B cell (primary cell): ENCODE data around the gene SREK1. TPM values are rescaled to one million over a fixed set of nuclear protein-coding genes. Genes with fewer than 3 reads are reported as not detected.

ENCODE experiments used
- ATAC-seq: fragments of 200-7000 bp; cut with Tn5 transposase; one replicate; pipeline ENCODE4 v1.10.0; 2021; ENCODE audit warnings: low read depth, mild to moderate bottlenecking, moderate number of reproducible peaks, moderate library complexity
- CTCF ChIA-PET: fragments of 350-600 bp; sonication (Branson Sonifier 250); formaldehyde crosslinking; loops from one replicate; lab custom pipeline; 2021; ENCODE audit warnings: antibody characterized with exemption, inconsistent platforms; lab: Charles Lee
- POLR2A ChIA-PET: fragments of 350-600 bp; sonication (Branson Sonifier 250); formaldehyde crosslinking; loops from one replicate; lab custom pipeline; 2021; ENCODE audit warnings: antibody characterized with exemption; lab: Charles Lee
- DNase-seq: peaks from one replicate; pipeline ENCODE4 v3.0.0; 2013
- H2AFZ ChIP-seq: 2 replicates; pipeline ENCODE4 v1.6.1; 2012; ENCODE audit warnings: mild to moderate bottlenecking, low read depth, low read length; ENCODE audit not compliant: insufficient read depth, poor library complexity, severe bottlenecking
- H3K27ac ChIP-seq, 2 donors: 1 replicate in 1 of 2; 2 replicates in 1 of 2; pipeline ENCODE4 v1.5.1; 2012 to 2013; ENCODE audit warnings: low read length in 2 of 2, mild to moderate bottlenecking in 2 of 2, moderate library complexity in 1 of 2
- H3K27me3 ChIP-seq, 4 experiments: fragments of 200-600 bp in 1 of 4; sonication (generic) in 1 of 4; replicated peaks in 1 of 4; 1 replicate in 2 of 4; 2 replicates in 2 of 4; pipeline versions ENCODE4 v1.6.1 to v1.7.0; 2013 to 2016; ENCODE audit warnings: low read length in 3 of 4, mild to moderate bottlenecking in 2 of 4, mixed read lengths in 1 of 4, moderate library complexity in 1 of 4; ENCODE audit not compliant: insufficient read depth in 4 of 4, control insufficient read depth in 3 of 4; ENCODE audit errors: control extremely low read depth in 1 of 4
- H3K36me3 ChIP-seq, 2 experiments: replicated peaks in 1 of 2; 1 replicate in 1 of 2; 2 replicates in 1 of 2; pipeline versions ENCODE4 v1.6.1 to v1.7.1; 2013; ENCODE audit warnings: low read length in 1 of 2; ENCODE audit not compliant: insufficient read depth in 2 of 2, control insufficient read depth in 1 of 2; ENCODE audit errors: control extremely low read depth in 1 of 2, extremely low read depth in 1 of 2
- H3K4me1 ChIP-seq, 2 donors: fragments of 200-600 bp in 1 of 2; sonication (generic) in 1 of 2; 1 replicate in 1 of 2; 2 replicates in 1 of 2; pipeline versions ENCODE4 v1.5.1 to v1.6.1; 2013 to 2017; ENCODE audit warnings: low read length in 2 of 2; ENCODE audit not compliant: control insufficient read depth in 2 of 2, insufficient read depth in 2 of 2
- H3K4me2 ChIP-seq: replicated peaks from 2 replicates; pipeline ENCODE3; 2012; ENCODE audit warnings: mild to moderate bottlenecking, low read depth, low read length; ENCODE audit not compliant: poor library complexity, severe bottlenecking
- H3K4me3 ChIP-seq, 5 experiments: fragments of 200-600 bp in 1 of 5; sonication (generic) in 1 of 5; 1 replicate in 3 of 5; 2 replicates in 2 of 5; pipeline versions ENCODE4 v1.5.1 to v1.7.0; 2011 to 2016; ENCODE audit warnings: low read length in 4 of 5, mild to moderate bottlenecking in 4 of 5, low read depth in 2 of 5, control low read depth in 1 of 5, moderate library complexity in 1 of 5; ENCODE audit not compliant: insufficient read depth in 1 of 5; ENCODE audit errors: control extremely low read depth in 1 of 5, extremely low read depth in 1 of 5
- H3K79me2 ChIP-seq: fragments of 200-600 bp; sonication (generic); one replicate; pipeline ENCODE4 v1.6.0; 2016; ENCODE audit warnings: low read length; ENCODE audit not compliant: control insufficient read depth, insufficient read depth
- H3K9ac ChIP-seq: fragments of 200-600 bp; sonication (generic); 2 replicates; pipeline ENCODE4 v1.6.1; 2017; ENCODE audit warnings: mild to moderate bottlenecking, low read length, moderate library complexity
- H3K9me3 ChIP-seq, 3 donors: one replicate each; pipeline versions ENCODE4 v1.6.1 to v1.7.1; 2013; ENCODE audit warnings: low read length in 2 of 3; ENCODE audit not compliant: control insufficient read depth in 2 of 3, insufficient read depth in 1 of 3; ENCODE audit errors: control extremely low read depth in 1 of 3
- H4K20me1 ChIP-seq: 2 replicates; pipeline ENCODE4 v1.6.0; 2012; ENCODE audit warnings: mild to moderate bottlenecking, low read length; ENCODE audit not compliant: insufficient read depth, control insufficient read depth, poor library complexity, severe bottlenecking
- H3K27ac Mint-ChIP-seq: one replicate; pipeline ENCODE4 v1.8.0; 2021; ENCODE audit warnings: mixed read lengths
- H3K27me3 Mint-ChIP-seq: one replicate; pipeline ENCODE4 v1.8.0; 2021; ENCODE audit warnings: mixed read lengths
- H3K4me1 Mint-ChIP-seq: one replicate; pipeline ENCODE4 v1.8.0; 2021; ENCODE audit warnings: mixed read lengths
- H3K4me3 Mint-ChIP-seq: one replicate; pipeline ENCODE4 v1.8.0; 2021; ENCODE audit warnings: mixed read lengths
- H3K9me3 Mint-ChIP-seq: one replicate; pipeline ENCODE4 v1.8.0; 2022; ENCODE audit warnings: mixed read lengths; ENCODE audit not compliant: insufficient read depth
- CTCF ChIP-seq: fragments of 200-600 bp; IDR thresholded peaks from one replicate; pipeline ENCODE4 v1.8.0; 2022; ENCODE audit warnings: antibody characterized with exemption, mild to moderate bottlenecking
- EZH2 ChIP-seq: IDR thresholded peaks from 2 replicates; pipeline ENCODE4 v1.6.1; 2012; ENCODE audit warnings: borderline replicate concordance, low read depth, mild to moderate bottlenecking, moderate library complexity, low read length; ENCODE audit not compliant: insufficient read depth, poor library complexity, severe bottlenecking
- WGBS: methylation state at CpG from one replicate; pipeline ENCODE4 v1.1.5; 2013; ENCODE audit warnings: missing lambda C conversion rate; ENCODE audit not compliant: insufficient coverage; 5-methylcytosine and 5-hydroxymethylcytosine counted together
- intact Hi-C: fragments of 100-400 bp; cut with micrococcal nuclease; formaldehyde crosslinking; loops from one replicate; pipeline ENCODE4 v1.10.0; 2022
- polyA plus RNA-seq: library from polyadenylated mRNA; depleted of rRNA; stranded (reverse); fragments of >200 nt; gene quantifications from 2 replicates; pipeline ENCODE4 v1.2.3, GENCODE V29; 2012
- total RNA-seq, 2 donors: library from RNA; stranded (reverse); fragments of 120-200 nt in 1 of 2; gene quantifications; 1 replicate in 1 of 2; 2 replicates in 1 of 2; pipeline versions ENCODE4 v1.2.3 to v1.2.4, GENCODE V29; 2013 to 2022

The SREK1 gene
- total and polyA plus RNA-seq, 2 donors (not counting 1 experiment from before 2014, with no cell fraction given): 24.1 to 117 TPM

GRCh38 chr5:66142417-66142816, 1.7 kb upstream of the SREK1 start:
- Mint-ChIP-seq H3K4me1 (peaks cover 34% of the 10 kb centered on the region), H3K27ac (peak overlapping the region; percentile 61), H3K4me3 (peak overlapping the region; percentile 23), H3K9me3 (no peaks in the 10 kb centered on the region), H3K27me3 (no peaks in the 10 kb centered on the region)
- TF ChIP-seq EZH2: no peak
- TF ChIP-seq CTCF: no peak
- Histone ChIP-seq H3K36me3 (no peaks in the 10 kb centered on the region), H4K20me1 (no peaks in the 10 kb centered on the region), H3K79me2 (peaks cover 43% of the 10 kb centered on the region), H2AFZ (peak overlapping the region; percentile 39), H3K27ac (no peak overlapping the region), H3K4me2 (no peak overlapping the region), H3K4me3 (no peak overlapping the region), H3K27me3 (no peaks in the 10 kb centered on the region), H3K9ac (no peak overlapping the region), H3K4me1 (peaks cover 9 to 16% of the 10 kb centered on the region in 2 donors), H3K9me3 (no peaks in the 10 kb centered on the region)
- WGBS: no CpG with 5 or more reads among the region's 2 CpGs
- ATAC-seq (no peak), DNase-seq (no peak)
- POLR2A ChIA-PET: interaction anchor here (0.6 kb wide), 1 partner anchor 1059 kb away, joined by 5 read pairs; no protein-coding TSS in a partner anchor
- intact Hi-C loops: loop anchor here (10.0 kb wide), 1 partner anchor 372 kb away; no protein-coding TSS in a partner anchor
- CTCF ChIA-PET: no interaction called here

DNA sequence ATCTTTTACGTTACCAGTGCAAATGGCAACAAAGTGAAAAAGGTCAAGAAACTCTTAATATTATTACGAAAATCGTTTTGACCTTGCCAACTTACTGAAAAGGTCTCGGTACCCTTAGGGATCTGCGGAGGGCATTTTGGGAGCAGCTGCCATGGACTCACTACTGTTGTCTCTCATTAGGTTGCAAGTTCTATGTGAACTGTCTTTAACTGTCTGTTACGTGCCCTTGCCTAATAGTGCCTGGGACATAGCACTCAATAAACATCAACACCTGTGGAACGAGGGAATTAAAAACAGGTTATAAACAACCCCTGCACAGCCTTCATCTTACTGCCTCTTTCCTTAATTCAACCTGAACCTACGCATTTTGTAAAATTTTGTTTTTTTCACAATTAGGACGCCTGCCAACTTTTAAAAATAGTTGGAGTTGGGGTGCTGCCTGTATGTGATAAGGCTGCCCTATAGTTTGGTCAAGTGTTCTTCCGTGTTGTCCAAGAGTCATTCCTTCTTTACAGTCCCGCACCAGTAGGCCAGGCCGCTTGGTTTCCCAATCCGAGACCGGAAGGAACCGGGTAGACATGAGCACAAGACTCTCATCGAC, 527 bp upstream of the SREK1 start:
- Mint-ChIP-seq H3K4me1 (peaks cover 33% of the 10 kb centered on the region), H3K9me3 (no peaks in the 10 kb centered on the region), H3K27ac (peak overlapping the region; percentile 100), H3K27me3 (no peaks in the 10 kb centered on the region), H3K4me3 (peak overlapping the region; percentile 96)
- Histone ChIP-seq H3K4me3 (peak overlapping the region; percentile 76 to 99 (median 95)), H4K20me1 (no peaks in the 10 kb centered on the region), H3K27ac (peak overlapping the region; percentile 97 to 99), H3K9me3 (no peaks in the 10 kb centered on the region), H3K9ac (peak overlapping the region; percentile 92), H3K27me3 (no peaks in the 10 kb centered on the region), H2AFZ (peak overlapping the region; percentile 95), H3K4me2 (peak overlapping the region; percentile 84), H3K79me2 (peaks cover 54% of the 10 kb centered on the region), H3K36me3 (peaks cover 0 to 2% of the 10 kb centered on the region in 2 experiments), H3K4me1 (peaks cover 9 to 16% of the 10 kb centered on the region in 2 donors)
- POLR2A ChIA-PET: interaction anchor here (0.8 to 1.4 kb wide), 4 partner anchors 217 to 519 kb away, joined by 3 to 8 read pairs (median 5); partner anchors contain the start of genes ERBIN and TRIM23
- intact Hi-C loops: loop anchor here (1.0 to 10.0 kb wide), 4 partner anchors 218 to 519 kb away; partner anchors contain the start of genes NLN, SGTB and TRIM23
- CTCF ChIA-PET: no interaction called here
- DNase-seq: no peak
- TF ChIP-seq EZH2 (no peak), CTCF (no peak)
- peak; percentile 12 for ATAC-seq
- 39% methylated on average over 12 of the region's 16 CpGs for WGBS
